ENCODE results near the gene SPRTN. TPM values are rescaled to one million over a fixed set of nuclear protein-coding genes. Genes with fewer than 3 reads are reported as not detected.

SPRTN gene
- total and polyA plus RNA-seq, 9 donors: 3.9 to 11.7 (median 8.1) TPM

GRCh38 chr1:231362325-231362724 is 24.2 kb downstream of the SPRTN start:
- Histone ChIP-seq H3K27ac (no peak overlapping the region), H3K36me3 (no peaks in the 10 kb centered on the region), H3K27me3 (no peaks in the 10 kb centered on the region), H3K4me1 (ENCODE audit: insufficient read depth) (no peaks in the 10 kb centered on the region), H3K9me3 (no peaks in the 10 kb centered on the region), H3K4me3 (no peak overlapping the region)
- DNase-seq: no peak
- intact Hi-C loops (cut with DNase I): loop anchor here in 1 of 4 donors (5.0 kb wide), 1 partner anchor 225 kb away; no protein-coding TSS in a partner anchor
- TF ChIP-seq CTCF (IDR thresholded peaks at IDR 0.05) (no peak), POLR2A (IDR thresholded peaks at IDR 0.05) (no peak), EP300 (IDR thresholded peaks at IDR 0.05) (no peak)
- WGBS, 3 donors: 79 to 92% (median 85%) methylated on average over 1 of the region's 1 CpG

GRCh38 chr1:231363624-231364023 is 25.5 kb downstream of the SPRTN start:
- Histone ChIP-seq H3K27me3 (no peaks in the 10 kb centered on the region), H3K9me3 (no peaks in the 10 kb centered on the region), H3K36me3 (no peaks in the 10 kb centered on the region), H3K4me1 (ENCODE audit: insufficient read depth) (no peaks in the 10 kb centered on the region), H3K27ac (no peak overlapping the region), H3K4me3 (no peak overlapping the region)
- no peak for DNase-seq
- intact Hi-C loops (cut with DNase I): loop anchor here in 1 of 4 donors (5.0 kb wide), 1 partner anchor 224 kb away; no protein-coding TSS in a partner anchor
- 38 to 63% (median 40%) methylated on average over 1 of the region's 1 CpG for WGBS, 3 donors
- TF ChIP-seq EP300 (IDR thresholded peaks at IDR 0.05): no peak
- no peak for TF ChIP-seq CTCF (IDR thresholded peaks at IDR 0.05)
- TF ChIP-seq POLR2A (IDR thresholded peaks at IDR 0.05): no peak

GRCh38 chr1:231364192-231364591 is 26.1 kb downstream of the SPRTN start:
- Histone ChIP-seq H3K4me3 (no peak overlapping the region), H3K9me3 (no peaks in the 10 kb centered on the region), H3K27ac (no peak overlapping the region), H3K27me3 (no peaks in the 10 kb centered on the region), H3K4me1 (ENCODE audit: insufficient read depth) (no peaks in the 10 kb centered on the region), H3K36me3 (no peaks in the 10 kb centered on the region)
- DNase-seq: no peak
- intact Hi-C loops (cut with DNase I): loop anchor here in 1 of 4 donors (5.0 kb wide), 1 partner anchor 223 kb away; no protein-coding TSS in a partner anchor
- WGBS, 3 donors: 94 to 95% (median 94%) methylated on average over 5 of the region's 5 CpGs
- TF ChIP-seq POLR2A (IDR thresholded peaks at IDR 0.05) (no peak), CTCF (IDR thresholded peaks at IDR 0.05) (no peak), EP300 (IDR thresholded peaks at IDR 0.05) (no peak)

- no peaks in the 10 kb centered on the region for H3K4me1 ChIP-seq (ENCODE audit: insufficient read depth)
- no peaks in the 10 kb centered on the region for H3K9me3 ChIP-seq
- H3K27me3 ChIP-seq: no peaks in the 10 kb centered on the region
- DNase-seq: no peak
- H3K4me3 ChIP-seq: no peak overlapping the region
- H3K36me3 ChIP-seq: no peaks in the 10 kb centered on the region
- WGBS, 3 donors: 67 to 81% (median 69%) methylated on average over 3 of the region's 3 CpGs
- TF ChIP-seq EP300 (IDR thresholded peaks at IDR 0.05) (no peak), CTCF (IDR thresholded peaks at IDR 0.05) (no peak), POLR2A (IDR thresholded peaks at IDR 0.05) (no peak)
- no peak overlapping the region for H3K27ac ChIP-seq
- intact Hi-C loops (cut with DNase I): no loop called here
Observed at GRCh38 chr1:231369282-231369681, 31.2 kb downstream of the SPRTN start.

All from ovary (tissue), 9 donors.